Colon (tissue), 2 donors: ENCODE data around the gene PCBP4.

Experiments used
- FAIRE-seq: peaks from 2 replicates; lab custom pipeline; 2012; peaks lifted over from hg19 to GRCh38; lab: Jason Lieb, UNC
- donor health status: control.
- donor health status: control.

The PCBP4 gene

DNA sequence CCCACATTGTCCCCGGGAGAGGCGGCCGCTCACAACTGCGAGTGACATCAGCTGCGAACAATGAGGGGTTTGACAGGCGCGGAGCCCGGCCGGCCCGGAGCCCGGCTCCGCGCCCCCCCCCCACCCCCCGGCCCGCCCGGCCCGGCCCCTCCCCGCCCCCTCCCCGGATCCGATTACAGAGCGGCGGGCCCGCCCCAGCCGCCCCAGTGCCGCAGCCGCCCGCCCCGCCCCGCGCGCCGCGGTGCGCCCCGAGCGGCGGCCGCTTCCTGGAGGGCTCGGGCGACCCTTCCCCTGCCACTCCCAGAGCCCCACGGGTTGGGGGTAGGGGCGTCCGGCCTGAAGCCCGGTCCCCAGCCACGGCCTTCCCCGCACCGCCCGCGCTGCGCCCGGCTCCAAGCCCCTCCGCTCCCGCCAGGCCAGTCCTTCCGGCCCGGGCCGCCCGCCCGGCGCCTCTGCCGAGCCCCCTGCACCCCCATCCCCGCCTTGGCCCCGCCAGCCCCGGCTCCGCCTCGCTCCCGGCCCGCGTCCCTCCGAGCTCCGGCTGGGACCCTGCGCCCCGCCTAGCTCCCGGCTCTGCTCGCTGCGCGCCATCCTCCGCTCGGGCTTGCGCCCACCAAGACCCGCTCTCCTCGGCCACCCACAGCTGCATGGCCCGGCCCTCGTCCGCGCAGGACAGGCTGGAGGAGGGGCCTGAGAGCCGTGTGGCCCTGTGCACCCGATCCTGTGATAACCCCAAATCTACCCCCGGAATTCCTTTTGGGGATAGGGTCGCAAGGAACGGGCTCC, at the start of gene PCBP4:
Gene PCBP4 (minus strand): TSS at position 71 of the 786 bp plus-strand sequence. CDS start 6,214 bp downstream, outside the sequence.
- no peak for FAIRE-seq

DNA sequence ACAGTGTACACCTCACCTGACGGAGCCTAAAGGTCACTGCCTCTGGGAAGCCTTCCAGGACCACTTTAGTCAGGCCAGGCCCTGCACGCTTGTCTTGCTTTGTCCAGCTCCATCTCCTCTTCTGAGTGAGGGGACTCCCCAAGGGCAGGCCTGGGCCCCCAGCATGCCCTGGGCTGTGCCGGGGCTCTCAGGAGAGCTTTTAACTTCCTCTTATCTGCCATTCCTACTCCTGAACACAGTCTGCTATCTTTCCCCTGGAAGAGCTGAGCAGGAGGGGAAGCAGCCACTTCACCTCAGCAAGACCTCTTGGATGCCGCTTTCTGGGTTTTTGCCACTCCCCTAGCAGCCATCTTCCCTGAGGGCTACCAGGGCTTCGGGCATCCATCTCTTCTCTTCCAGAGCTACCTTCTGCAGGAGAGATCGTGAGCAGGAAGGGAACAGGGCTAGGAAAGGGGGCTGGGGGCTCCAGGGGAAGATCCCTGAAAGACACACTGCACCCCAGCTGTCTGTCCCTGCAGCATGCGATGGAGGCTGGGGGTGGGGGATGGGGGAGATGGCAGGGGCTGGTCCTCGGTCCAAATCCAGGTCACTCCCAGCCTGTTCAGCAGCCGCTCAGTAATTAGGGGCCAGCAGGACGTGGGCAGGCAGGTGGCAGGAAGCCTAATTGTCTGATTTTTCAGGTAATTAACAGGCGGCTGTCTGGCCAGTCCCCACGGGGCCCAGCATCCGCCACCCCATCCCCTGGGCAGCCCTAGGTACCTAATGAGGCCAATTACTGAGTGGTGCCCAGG, 48.4 kb upstream of the PCBP4 start:
- FAIRE-seq: no peak

DNA sequence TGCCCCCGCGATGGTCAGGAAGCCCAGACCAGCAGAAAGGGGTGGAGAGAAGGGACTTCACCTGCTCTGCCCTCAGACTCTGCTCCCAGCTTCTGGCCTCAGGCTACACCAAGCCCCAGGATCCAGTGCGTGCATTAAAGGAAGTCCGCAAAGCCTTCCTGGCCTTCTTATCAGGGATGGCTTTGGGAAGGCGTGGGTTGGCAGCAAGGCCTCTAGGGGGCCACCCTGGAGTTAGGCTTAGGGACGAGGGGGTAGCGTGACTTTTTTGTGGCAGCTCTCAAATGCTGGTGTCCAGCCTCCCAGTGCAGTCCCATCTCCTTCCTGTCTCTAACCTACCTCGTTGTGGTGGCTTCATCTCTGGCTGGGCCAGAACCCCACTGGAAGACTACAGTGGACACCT, 47.4 kb upstream of the PCBP4 start:
- FAIRE-seq: no peak

DNA sequence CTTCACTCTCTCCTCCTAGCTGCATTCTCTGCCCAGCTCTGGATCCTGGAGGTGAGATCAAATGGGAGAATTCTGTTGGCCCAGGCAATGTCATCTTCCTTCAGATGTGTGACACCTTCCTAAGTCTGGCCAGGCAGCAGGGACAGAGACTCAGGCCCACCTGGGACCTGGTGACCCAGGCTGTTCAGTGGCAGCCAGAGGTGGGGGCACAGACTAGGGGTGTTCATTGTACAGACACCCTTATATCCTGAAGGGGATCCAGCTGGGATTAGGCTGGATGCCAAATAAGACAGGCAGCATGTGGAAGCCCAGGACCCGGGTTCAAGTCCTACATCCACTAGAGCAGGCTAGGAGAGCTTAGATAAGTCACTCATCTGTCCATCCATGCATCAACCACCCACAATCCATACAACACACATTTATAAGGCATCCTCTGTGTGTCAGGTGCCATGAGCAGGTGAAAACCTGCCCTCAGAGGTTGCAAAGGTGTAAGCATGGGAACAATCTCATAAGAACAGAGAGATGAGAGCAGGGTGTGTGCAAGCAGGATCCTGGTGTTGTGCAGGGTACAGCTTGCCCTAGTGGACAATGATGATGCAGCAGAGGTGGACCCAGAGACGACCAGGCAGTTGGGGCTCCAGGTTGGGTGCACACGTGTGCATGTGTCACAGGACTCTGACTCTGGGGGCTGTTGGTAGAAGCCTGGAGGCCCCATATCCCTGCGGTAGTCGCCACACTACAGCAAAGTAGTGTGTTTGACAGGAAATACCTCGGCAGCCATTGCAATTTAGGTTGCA, 46.7 kb upstream of the PCBP4 start:
- no peak for FAIRE-seq

DNA sequence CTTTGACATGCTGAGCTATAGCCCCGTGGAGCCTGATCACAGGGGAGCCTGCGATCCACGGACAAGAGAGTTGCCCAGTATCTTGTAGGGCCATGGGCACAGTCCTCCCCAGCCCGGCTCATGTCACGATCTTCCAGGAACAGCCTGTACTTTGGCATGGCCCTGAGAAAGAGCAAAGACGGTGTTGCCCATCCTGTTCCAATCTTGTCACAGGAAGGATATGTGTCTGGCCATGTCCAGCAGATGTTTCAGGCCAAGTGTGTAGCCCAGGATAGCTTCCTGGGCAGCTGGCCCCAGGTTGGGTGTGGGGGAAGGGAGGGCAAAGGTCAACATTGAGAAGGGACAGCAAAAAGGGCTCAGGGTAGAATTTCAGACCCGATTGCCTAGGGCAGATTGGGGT, 45.4 kb upstream of the PCBP4 start:
- FAIRE-seq: no peak

DNA sequence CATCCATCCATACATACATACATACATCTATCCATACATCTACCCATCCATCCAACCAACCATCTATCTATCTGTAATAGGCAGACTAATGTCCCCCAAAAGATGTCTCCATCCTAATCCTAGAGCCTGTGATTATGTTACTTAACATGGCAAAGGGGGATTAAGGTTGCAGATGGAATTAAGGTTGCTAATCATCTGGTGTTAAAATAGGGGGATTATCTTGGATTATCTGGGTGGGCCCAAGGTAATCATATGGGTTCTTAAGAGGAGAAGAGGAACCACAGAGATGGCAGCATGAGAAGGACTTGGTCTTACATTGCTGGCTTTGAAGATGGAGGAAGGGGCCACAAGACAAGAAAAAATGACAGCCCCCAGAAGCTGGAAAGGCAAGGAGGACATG, 43.2 kb upstream of the PCBP4 start:
- FAIRE-seq: no peak

DNA sequence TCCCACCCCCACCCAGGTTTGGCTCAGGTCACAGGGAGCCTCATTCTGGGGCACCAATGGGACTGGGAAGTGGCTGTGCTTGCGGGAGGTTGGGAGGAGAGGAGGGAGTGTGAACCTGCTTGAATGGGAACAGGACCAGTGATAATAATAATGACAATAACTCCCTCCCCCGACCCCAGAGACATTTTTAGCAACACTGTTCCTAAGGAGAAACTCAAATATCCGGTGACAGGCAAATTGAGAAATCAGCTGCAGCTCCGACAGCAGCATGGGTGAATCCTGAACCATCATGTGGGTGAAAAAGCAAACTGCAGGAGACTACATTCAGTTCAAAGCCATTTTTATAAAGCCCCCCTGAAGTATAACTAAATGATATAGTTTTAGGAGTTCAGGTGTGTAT, 40.0 kb upstream of the PCBP4 start:
- no peak for FAIRE-seq

DNA sequence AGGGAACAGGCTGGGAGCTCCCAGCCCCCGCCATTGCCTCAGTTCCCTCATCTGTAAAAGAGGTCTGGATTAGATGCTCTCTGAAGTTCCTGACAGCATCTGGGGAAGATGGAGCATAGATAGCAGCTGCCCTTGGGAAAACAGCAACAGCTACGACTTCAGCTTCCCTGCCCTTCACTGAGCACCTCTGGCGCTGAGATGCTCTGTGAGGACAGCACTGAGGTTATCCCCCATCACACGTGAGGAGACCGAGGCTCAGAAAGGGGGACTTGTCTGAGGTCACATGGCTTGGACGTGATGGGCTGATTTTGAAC, 39.5 kb upstream of the PCBP4 start:
- FAIRE-seq: no peak

DNA sequence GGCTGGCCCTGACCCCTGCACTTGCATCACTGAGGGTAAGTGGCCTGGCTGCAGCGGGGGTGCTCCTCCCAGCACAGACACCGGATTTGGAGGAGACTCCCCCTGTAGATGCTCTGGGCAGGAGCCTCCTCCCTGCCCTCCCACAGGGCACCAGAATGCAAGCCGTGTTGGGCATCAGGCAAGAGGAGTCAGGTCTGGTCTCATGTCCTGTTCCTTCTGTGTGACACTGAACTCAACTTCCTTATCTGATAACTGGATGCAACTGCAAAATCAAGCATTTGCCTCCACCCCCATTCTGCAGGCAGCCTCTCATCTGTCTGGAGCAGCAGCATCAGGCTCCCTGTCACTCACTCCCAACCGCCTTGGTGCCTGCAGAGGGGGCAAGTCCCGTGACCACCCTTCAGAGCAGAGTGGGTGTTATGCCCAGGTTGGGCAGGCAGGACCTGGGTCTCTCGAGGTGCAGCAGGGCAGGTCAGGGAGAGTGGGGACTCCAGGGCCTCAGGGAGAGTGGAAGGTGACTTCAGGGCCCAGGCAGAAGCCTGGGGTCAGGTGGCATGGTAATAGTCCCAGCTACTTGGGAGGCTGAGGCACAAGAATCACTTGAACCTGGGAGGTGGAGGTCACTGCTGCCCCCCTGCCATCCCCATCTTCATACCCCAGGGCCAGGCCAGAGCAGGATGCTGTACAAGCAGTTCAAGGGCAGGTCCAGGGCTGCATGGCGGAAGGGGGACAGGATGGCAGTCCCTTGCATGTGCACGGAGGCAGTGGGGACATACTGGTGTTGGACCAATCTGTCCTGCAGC, 39.0 kb upstream of the PCBP4 start:
- FAIRE-seq: no peak

DNA sequence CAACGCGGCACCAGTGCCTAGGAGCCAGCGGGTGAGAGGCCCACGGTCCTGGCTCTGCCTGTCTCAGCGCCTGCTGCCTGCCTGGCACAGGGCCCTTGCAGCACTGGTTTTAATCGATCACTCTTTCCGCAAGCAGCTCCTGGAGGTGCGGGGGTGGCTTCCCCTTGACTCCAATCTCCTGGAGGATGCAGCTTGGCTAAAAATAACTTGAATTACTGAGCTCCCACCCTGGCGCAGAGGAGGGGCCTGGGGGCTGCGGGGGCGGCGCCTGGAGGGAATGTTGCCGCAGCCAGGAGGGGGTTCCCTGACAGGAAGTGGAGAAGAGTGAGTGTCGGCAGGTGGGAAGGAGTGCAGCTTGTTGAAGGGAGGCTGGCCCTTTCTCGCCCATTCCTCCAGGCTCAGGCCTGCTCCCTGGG, 38.3 kb upstream of the PCBP4 start:
- no peak for FAIRE-seq

DNA sequence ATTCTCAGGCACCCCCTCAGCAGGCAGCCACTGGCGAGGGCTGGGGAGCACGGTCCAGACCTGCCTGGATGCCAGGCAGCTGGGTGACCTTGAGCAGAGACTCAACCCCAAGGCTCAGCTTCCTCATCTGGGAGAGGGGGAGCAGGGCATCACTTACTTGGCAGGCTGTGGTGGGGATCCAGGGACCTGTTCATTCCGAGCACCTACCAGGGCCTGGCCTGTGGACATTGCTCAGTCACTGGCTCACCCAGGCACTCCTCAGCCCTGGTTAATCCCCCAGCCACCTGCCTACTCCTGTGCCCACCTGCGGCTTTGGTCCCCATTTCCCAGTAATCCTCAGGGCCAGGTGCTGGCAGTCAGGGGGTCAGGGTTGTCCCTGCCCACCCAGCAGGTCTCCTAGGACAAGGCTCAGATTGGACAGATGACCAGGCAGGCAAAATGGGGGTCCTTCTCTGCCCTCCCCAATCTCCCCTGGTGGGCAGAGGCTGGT, 37.7 kb upstream of the PCBP4 start:
- no peak for FAIRE-seq

DNA sequence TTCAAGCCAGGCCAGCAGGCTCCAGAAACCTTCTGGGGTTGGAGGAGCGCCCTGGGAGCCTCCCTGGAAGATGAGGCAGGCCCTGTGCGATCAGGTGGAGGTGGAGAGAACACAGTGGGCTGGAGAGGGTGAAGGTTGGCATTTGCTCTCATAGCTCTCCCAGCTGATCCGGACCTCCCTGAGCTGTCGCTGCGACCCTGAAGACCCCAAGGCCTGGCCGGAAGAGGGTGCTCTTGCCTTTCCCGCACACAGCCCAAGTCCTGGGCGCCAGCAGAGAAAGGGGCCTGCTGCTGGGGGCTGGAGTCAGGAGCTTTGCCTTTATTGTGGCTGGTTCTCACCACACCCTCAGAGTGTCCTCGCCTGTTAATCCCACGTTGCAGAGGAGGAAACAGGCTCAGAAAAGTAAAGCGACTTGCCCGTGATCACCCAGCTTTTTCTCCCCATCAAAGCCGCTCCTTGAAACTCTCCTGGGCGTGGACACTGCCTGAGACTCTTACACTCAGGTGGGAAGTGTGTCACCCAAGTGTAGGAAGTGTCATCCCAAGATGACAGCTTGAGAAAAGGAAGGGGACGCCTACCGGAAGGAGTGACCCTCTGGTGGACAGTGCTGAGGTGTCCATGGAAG, 37.0 kb upstream of the PCBP4 start:
- FAIRE-seq: no peak

DNA sequence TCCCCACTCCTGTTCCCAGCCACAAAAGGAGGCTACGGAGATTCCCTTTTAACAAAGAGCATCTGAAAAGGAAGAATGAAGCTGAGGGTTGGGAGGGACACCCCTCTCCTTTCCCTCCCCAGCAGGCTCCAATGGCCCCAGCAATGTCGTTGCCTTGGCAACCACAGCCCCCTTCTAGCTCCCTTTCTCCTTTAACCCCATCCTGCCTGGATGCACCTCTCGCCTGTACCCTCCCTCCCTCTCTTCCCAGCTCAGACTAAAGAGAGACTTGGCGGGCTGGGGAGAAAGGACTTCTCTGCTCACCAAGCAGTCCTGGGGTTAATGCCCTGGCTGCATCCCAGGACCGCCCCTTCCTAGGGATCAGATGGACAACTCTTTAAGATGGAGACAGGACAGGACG, 35.5 kb upstream of the PCBP4 start:
- FAIRE-seq: no peak

DNA sequence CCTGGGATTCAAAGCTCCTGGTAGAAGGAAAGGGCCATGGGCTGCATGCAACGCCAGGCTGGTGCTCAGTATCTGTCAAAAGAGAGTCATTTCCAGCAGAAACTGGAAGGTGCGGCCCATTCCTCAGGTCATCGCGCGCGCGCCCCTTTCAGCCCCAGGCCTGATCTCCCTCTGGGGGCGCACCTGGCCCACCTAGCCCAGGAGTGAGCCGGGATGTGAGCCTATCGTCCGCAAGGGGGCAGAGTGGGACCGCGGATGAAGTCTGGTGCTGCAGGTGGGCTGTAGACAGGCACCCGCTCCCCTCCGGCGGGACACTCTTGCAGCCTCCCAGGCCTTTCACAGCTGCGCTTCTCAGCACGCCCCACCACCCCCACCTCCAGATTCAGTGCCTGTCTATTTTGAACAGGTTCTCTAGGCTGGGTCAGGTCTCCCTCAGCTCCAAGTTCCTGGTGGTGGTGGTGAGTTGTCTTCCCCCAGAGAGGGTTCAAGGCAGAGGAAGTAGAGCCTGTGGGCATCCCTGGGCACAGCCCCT, 34.3 kb upstream of the PCBP4 start:
- FAIRE-seq: no peak

DNA sequence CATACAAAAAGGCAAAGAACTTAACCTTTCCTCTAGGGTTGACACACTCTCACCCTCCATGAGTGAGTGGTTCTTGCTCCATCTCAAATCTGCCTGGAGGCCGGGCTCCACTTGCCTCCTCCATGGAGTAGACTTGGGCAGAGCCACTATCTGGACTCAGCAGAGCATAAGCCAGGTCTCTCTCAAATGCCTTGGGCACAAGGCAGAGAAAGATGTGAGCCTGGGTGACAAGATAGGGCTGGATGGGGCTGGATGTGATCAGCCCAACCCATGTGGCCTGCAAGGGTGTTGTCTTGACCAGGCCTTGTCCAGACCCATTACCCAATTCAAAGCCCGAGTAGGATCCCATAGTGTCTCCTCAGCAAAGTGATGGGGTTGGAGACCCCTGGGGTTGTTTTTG, 32.6 kb upstream of the PCBP4 start:
- FAIRE-seq: no peak

DNA sequence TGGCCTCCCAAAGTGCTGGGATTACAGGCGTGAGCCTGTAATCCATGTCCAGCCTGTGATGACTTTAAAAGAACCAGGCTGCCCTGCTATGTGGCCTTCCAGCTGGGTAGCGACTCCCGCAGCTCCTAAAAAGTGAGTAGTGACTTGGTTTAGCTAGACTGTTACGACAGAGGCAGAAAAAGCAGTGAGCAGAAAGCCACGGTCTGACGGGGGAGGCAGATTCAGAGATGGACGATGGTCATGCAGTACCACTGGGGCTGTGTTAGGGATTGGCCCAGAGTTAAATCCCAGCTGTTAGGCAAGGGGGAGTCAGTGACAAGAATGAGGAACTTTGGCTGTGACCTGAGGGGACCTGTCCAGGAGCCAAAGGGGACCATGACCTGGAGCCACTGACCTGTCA, 31.5 kb upstream of the PCBP4 start:
- FAIRE-seq: no peak

DNA sequence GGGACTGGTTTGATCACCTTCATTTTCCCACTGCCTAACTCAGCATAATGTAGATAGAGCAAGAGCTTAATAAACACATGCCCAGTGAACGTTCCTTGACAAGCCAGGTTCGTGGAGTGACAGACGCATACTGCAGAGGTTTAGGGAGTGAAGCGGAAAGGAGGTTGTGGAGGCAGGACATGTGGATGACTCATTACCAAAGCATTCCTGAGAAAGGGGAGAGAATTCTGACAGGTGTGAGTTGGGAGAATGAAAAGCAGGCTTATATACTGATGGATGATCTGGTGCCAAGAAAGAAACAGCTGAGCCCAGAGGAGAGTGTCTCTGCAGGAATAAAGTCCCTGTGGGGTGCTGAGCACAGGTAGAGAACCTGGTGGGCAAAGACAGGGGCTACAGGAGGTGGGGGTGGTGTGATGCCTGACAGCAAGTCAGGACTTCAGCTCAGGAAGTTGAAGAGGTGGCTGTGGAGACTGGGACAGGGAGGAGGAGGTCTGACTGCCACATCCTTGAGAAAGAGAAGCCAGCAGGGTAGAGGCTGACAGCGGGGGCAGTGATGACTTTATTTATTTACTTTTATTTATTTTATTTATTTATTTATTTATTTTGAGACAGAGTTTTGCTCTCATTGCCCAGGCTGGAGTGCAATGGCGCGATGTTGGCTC, 30.8 kb upstream of the PCBP4 start:
- no peak for FAIRE-seq

DNA sequence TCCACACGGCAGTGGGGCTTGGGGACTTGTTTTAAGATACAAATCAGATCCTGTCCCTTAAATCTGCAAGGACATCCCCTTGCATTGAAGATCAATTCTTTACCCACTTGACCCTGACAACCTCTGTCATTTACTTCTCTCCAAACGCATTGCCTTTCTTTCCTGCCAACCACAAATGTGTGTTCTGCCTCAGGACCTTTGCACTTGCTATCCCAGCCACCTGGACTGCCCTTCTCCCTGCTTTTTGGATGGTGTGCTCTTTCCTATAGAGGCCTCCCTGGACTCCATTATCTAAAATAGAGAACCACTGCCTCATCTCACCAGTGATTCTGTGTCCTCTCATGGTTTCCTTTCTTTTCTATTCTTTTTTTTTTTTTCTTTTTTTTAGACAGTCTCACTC, 29.9 kb upstream of the PCBP4 start:
- no peak for FAIRE-seq

DNA sequence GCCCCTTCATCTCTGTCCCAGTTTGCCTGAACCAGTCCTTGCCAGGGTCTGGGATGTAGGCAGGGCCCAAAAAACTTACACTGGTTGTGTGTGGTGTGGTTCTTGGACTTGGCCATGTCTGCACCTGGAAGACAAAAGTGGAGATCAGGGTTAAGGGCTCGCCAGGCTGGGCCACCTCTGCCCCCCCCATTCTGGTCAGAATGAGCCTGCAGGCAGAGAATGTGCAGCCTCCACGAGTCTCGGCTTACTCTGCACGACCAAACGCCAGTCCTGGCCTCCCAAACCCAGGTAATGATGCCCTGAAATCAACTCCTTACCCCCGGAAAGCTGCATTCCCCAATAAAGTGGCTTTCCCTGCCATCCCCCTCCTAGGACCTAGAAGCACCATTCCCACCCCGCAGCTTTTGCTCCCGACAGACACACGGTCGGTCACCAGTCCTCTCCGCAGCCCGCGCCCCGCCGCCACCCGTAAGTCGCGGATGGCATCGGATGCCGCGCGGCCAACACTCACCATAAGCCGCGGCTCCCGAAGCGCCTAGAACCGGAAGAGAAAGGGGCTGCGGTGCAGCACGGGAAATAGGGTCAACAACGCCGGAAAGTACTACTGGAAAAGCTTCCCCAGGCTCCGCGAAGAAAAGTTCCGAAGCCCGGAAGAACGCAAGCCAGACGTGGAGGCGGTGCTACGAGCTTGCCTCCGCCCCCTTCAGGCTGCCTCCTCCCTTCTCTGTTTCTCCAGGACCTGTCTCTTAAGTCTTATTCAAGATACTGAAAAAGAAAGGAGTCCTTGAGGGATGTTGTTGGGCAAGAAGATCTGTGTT, 28.3 kb upstream of the PCBP4 start, which contains the start of gene RPL29:
Gene RPL29 (minus strand): TSS at position 550 of the 818 bp plus-strand sequence. CDS start 434 bp downstream, at position 116.
- FAIRE-seq: no peak

DNA sequence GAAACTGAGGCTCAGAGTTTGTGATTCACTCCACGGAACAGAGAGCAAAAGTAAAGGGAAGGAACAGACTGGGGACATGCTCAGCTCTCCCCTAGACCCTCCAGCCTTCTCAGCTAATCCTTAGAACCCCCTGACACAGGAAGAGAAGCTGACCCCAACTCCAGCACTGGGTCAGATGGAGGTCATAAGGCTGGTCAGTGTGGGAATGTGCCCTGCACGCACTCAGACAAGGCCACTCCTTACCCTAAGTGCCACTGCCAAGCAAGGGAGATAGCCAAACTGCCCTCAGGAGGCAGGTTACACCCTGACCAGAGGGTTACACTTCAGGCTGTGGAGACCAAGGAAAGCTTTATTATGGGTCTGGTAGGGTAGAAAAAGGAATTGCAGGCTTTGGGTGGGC, 27.3 kb upstream of the PCBP4 start:
- no peak for FAIRE-seq
